ENCODE results near the gene CENPX. TPM values are rescaled to one million over a fixed set of nuclear protein-coding genes. Genes with fewer than 3 reads are reported as not detected.

The CENPX gene
- total and polyA plus RNA-seq, 2 of the 13 experiments (the other 11 are each of a cell fraction or from before 2014, with no cell fraction given), result 92.7 to 170 TPM

DNA sequence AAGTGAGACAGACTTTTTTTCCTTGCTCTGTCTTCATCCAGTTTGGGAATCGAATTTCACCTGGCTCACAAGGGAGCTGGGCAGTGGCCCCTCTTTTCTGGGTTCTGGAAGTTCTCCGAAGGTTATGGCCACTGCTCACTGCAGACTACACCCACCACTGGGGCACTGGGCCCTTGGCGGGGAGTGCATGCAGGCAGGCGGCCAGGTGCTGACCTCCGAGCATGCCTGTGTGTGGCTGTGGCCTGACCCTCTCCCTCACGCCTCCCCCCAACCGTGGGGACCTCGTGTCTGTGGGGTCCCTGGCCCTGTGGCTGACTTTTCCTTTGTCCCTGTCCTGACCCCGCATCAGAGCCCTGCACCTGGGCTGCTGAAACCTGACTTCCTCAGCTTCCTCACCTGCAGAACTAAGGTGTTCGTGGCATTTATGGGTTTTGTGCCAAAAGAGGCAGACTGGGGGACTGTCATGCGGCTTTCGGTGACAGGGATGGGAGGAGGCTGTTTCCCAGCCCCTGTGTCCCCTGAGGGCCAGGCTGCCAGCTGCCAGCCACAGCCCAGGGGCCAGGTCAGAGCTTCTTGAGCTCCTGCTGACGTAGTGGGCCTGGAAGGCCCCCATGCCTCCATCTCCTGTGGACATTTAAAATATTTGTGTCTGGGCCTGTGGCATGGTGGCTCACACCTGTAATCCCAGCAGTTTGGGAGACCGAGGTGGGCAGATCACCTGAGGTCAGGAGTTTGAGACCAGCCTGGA, 23.8 kb downstream of the CENPX start (continued):
- TF ChIP-seq ZNF556 (CRISPR knock-in tag; IDR thresholded peaks at IDR 0.05; ENCODE audit: borderline replicate concordance), result 0 out of 2 replicates have a peak, but pooled peaks have one; percentile 21
- TF ChIP-seq YY1 (IDR thresholded peaks at IDR 0.05; ENCODE audit: insufficient read depth, insufficient replicate concordance, low read depth, low read length), result no peak
- TF ChIP-seq ZNF292 (CRISPR knock-in tag; IDR thresholded peaks at IDR 0.05; ENCODE audit: borderline replicate concordance, low read depth), result no peak
- peak; percentile 66; the same call in 1 of the 2 replicates for TF ChIP-seq ZFX (CRISPR knock-in tag; IDR thresholded peaks at IDR 0.05; ENCODE audit: low read depth)
- TF ChIP-seq, protein P1, sequence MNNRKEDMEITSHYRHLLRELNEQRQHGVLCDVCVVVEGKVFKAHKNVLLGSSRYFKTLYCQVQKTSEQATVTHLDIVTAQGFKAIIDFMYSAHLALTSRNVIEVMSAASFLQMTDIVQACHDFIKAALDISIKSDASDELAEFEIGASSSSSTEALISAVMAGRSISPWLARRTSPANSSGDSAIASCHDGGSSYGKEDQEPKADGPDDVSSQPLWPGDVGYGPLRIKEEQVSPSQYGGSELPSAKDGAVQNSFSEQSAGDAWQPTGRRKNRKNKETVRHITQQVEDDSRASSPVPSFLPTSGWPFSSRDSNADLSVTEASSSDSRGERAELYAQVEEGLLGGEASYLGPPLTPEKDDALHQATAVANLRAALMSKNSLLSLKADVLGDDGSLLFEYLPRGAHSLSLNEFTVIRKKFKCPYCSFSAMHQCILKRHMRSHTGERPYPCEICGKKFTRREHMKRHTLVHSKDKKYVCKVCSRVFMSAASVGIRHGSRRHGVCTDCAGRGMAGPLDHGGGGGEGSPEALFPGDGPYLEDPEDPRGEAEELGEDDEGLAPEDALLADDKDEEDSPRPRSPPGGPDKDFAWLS (CRISPR knock-in tag; IDR thresholded peaks at IDR 0.05; ENCODE audit: borderline replicate concordance), result 0 out of 2 replicates have a peak, but pooled peaks have one; percentile 84
- no peak for TF ChIP-seq MBD4 (IDR thresholded peaks at IDR 0.05; ENCODE audit: borderline replicate concordance, low read length)
- no peak for TF ChIP-seq ZMAT3 (CRISPR knock-in tag; conservative IDR thresholded peaks at IDR 0.05)
- no peak for TF ChIP-seq NFE2L2 (IDR thresholded peaks at IDR 0.05; ENCODE audit: low read length)
- no peak for TF ChIP-seq SP5 (CRISPR knock-in tag; IDR thresholded peaks at IDR 0.05; ENCODE audit: borderline replicate concordance, low read depth)
- TF ChIP-seq ZMYM3 (CRISPR knock-in tag; IDR thresholded peaks at IDR 0.05), result no peak
- TF ChIP-seq ZNF44 (CRISPR knock-in tag; IDR thresholded peaks at IDR 0.05), result no peak
- no peak for TF ChIP-seq MIER2 (CRISPR knock-in tag; IDR thresholded peaks at IDR 0.05)
- TF ChIP-seq, protein P2, sequence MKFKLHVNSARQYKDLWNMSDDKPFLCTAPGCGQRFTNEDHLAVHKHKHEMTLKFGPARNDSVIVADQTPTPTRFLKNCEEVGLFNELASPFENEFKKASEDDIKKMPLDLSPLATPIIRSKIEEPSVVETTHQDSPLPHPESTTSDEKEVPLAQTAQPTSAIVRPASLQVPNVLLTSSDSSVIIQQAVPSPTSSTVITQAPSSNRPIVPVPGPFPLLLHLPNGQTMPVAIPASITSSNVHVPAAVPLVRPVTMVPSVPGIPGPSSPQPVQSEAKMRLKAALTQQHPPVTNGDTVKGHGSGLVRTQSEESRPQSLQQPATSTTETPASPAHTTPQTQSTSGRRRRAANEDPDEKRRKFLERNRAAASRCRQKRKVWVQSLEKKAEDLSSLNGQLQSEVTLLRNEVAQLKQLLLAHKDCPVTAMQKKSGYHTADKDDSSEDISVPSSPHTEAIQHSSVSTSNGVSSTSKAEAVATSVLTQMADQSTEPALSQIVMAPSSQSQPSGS (CRISPR knock-in tag; IDR thresholded peaks at IDR 0.05), result 0 out of 2 replicates have a peak, but pooled peaks have one; percentile 5
- TF ChIP-seq MAFK (conservative IDR thresholded peaks at IDR 0.05 in 1 of 2, IDR thresholded peaks at IDR 0.05 in 1 of 2; ENCODE audit: low read length in 2 of 2), result no peak
- TF ChIP-seq PCBP1 (IDR thresholded peaks at IDR 0.05; ENCODE audit: borderline replicate concordance, low read depth, low read length), result peak; percentile 75; the same call in 1 of the 2 replicates
- TF ChIP-seq JARID2 (CRISPR knock-in tag; IDR thresholded peaks at IDR 0.05; ENCODE audit: insufficient replicate concordance), result no peak
- TF ChIP-seq ZSCAN12 (CRISPR knock-in tag; IDR thresholded peaks at IDR 0.05), result no peak

Data from HepG2 (cell line).